Kidney tubule cell (primary cell): Measurements from ENCODE around the gene SMYD3.
"Not testable (repeated sequence)": the region's sequence is repeated elsewhere in the genome, so short reads cannot be mapped to it uniquely, and the experiment has no call there.

ENCODE experiments used
- DNase-seq: peaks from one replicate; pipeline ENCODE4 v3.0.0-alpha.2; 2018; ENCODE audit warnings: low spot score

SMYD3 gene

GRCh38 chr1:245952383-245953026, 554.6 kb downstream of the SMYD3 start:
- no peak for DNase-seq

DNA sequence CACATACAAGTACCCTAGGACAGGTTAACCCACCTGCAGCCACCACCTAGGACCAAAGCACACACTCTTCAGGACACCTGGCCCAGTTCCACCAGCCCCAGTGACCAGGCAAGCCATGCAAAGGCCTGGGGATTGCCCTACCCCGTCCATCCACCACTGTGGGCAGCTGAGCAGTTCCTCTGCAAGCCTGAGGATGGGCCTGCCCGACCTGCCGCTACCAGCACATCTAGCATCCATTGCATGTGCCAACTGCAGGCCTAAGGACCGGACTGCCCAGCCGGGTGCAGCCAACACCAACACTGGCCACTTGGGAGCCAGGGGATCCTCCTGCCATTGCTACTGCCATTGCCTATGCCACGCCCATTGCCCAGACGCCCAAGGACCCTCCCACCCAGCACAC, 558.3 kb downstream of the SMYD3 start:
- DNase-seq, result no peak

DNA sequence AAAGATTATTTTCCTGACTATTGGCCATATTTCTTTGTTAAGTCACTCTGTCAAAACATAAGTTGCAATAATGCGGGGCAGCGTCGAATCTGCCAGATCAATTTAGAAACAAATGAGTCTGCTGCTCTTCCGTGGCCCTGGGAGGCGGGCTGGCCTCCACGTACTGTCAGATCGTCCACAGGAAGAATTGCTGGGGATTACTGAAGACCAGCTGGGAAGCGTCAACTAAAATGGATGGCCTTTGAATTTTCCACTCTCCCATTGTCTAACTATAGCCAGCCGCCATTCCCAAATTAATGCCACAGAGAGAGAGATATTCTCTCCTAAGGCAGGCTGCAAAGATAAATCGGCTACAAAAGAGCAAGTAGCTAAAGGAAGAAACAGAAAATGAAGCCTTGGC, 560.2 kb downstream of the SMYD3 start:
- no peak for DNase-seq

- DNase-seq, result not testable (repeated sequence)
Observed at GRCh38 chr1:245945136-245945535, 561.9 kb downstream of the SMYD3 start.

DNA sequence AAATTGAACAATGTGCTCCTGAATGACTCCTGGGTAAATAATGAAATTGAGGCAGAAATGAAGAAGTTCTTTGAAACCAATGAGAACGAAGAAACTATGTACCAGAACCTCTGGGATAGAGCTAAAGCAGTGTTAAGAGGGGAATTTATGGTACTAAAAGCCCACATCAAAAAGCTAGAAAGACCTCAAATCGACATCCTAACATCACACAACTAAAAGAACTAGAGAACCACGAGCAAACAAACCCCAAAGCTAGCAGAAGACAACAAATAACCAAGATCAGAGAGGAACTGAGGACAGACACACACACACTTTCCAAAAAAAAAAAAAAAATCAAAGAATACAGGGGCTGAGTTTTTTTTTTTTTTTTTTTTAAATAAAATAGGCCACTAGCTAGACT, 564.2 kb downstream of the SMYD3 start:
- DNase-seq, result no peak

GRCh38 chr1:245941771-245942170, 565.3 kb downstream of the SMYD3 start:
- DNase-seq, result not testable (repeated sequence)

DNA sequence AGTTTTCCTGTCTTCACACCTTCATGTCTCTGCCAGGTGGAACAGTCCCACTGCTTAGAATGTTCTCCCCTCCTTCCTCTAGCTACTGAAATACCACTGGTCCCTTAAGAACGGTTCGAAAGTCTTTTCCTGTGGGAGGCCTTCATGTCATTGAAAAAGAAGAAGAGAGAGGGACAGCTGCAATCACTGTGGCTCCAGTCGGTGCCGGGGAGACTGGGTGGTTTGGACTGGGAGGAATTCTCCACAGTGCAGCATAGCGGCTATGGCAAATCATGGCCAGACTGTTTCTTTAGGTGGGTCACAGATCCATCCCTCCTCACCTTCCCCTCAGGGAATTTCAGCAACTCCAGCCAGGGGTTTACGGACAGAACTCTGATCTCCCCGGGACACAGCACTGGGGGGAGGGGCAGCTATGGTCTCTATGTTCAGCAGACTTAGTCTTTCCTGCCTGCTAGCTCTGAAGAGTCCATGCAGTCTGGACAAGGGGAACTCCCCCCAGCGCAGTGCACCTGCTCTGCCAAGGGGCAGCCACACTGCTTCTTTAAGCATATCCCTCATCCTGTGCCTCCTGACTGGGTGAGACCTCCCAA, 567.2 kb downstream of the SMYD3 start:
- DNase-seq, result no peak

DNA sequence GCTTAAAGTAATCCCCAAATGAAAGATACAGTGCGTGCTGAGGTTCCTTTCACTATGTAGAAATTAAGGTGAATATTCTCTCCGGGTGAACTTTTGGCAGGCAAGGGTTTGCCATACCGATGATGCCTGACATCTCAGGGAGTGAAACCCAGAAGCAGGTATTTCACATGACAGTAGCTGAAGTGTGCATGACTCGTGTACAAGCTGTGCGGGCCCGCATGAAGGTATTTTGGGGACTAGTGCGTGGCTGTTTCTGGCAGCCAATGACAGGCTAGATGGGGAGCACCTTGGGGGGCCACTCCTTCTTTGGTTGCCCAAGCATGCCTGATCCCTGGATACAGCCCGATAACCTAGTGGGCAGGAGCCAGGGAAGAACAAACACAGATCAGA, 569.0 kb downstream of the SMYD3 start:
- DNase-seq, result peak; percentile 2

DNA sequence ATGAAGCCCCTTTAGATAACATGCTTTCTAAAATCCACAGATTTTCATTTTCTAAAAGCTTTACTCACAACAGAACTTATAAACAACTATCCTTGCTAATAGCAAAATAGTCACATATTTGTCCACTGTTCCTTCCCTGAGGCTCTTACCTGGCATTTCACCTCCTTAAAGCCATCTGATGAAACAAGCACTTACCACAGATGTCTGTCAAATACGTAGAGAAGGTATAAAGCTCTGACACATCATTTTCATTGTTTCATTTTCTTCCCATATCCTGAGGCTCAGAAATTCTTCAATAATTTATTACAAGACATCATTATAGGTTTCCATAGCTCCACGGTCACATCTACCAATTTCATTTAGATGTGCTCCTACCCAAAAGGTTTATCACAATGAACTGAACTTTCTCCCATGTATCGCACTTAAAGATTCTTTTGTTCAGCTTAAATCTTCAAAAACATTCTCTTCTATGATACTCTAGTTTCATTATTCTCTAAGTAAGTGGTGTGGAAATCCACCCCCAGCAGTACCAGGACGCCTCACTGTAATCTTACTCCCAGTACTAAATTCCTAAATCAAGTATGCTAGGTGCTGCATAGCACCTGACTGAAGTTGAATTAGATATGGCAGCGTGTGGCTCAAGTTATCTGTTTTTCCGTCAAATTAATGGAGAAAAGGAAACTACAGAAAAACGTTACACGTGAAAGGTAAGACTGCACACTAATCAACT, 569.6 kb downstream of the SMYD3 start:
- DNase-seq, result no peak

GRCh38 chr1:245934409-245934808, 572.7 kb downstream of the SMYD3 start:
- DNase-seq, result no peak

DNA sequence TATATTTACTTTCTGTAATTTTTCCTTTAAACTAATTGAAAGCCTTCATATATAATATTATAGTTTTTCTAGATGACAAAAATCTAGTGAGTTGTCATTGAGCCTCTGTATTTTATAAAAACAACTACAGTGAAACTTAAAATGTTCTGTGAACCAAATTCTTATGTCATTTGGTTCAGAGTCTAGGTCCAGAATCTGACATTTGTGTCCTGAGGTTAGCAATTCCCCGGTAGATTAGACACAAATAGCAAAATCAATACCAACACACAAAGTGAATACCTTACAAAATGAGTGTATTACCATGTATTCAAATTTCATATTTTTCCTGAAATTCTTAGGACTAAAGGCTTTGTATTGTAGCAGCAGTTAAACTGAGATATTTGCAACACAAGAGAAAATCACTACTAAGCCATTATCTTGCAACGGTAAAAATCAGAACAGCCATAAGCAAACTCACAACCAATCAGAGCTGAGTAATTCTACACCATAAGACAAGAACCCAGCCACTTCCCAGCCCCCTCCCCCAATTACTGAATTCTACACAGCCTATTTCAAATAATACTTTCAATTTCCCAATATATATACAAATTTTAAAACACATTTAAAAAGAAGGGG, 573.5 kb downstream of the SMYD3 start:
- no peak for DNase-seq

GRCh38 chr1:245932302-245932972, 574.6 kb downstream of the SMYD3 start:
- DNase-seq, result no peak

GRCh38 chr1:245931450-245931849, 575.6 kb downstream of the SMYD3 start:
- DNase-seq, result no peak

DNA sequence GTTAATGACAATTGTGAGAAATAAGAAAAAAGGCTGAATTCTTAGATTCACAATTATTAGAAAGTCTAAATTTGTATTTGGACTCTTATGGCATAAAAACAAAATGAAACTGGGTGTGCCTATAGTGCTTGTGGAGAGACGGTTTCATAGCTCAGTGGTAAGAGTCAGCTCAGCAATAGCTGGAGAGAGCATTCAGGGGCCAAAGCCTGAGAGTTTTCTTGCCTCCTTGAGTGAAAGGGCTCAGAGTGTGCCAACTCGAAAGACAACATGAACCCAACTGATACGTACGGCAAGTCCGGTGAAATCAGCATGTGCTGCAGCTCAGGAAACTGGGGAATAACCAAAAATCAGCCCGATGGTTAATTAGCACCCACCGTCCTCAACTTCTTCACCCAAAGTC, 577.9 kb downstream of the SMYD3 start:
- DNase-seq, result no peak

DNA sequence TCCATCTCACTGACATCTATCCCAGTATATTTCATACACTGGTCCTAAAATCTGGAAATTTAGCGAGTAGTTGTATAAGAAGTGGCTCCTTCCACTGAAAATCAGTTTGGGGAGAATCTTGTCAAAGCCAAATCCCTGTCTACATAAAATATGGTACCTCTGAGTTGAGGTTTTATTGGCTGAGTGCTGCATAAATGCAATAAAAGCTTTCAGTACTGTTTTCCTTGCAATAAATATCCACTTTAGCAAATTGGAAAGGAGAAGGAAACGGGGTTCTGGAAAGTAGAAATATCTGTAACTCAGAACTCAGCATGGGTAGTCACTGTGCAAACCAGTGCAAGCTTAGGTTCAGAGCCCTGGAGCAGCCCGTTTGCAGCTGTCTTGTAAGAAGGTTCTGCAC, 580.2 kb downstream of the SMYD3 start:
- DNase-seq, result no peak

- no peak for DNase-seq
Observed at GRCh38 chr1:245923215-245923614, 583.9 kb downstream of the SMYD3 start.

- no peak for DNase-seq
Observed at GRCh38 chr1:245921417-245921816, 585.7 kb downstream of the SMYD3 start.

- no peak for DNase-seq
Observed at GRCh38 chr1:245917403-245917802, 589.7 kb downstream of the SMYD3 start.

DNA sequence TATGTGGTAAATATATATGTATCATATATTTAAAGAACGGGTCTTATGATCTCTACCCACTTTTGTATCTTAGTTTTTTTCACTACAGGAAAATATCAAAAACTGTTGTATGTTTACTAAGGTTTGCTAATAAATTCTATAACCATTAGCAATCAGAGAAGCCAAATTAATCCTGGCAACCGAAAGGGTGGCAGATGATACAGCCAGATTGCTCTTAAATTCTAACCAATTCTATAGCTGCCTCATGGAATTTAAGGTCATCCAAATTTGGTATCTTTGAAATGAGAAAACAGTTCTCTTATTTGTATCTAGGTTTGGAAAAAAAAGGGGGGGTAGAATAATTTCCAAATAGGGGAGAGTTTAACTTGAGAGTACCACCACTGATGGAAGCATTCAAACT, 591.2 kb downstream of the SMYD3 start:
- no peak for DNase-seq

DNA sequence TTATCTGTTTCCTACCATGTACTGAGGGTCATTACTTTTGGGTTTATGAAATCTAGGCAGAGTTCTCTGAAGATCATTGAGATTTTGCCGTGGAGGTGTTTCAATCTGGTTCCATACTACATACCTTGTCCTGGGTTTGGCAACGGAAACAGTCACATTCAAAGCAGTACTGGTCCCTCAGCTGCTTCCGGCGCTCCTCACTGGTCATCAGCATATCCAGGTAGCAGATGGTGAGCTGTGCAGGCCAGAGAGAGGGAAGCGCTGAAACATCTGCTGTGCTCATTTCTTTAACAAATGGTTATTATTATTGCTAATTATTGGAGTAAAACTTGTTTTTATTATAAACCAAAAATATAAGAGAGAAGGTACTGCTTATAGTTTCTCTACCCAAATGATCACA, 591.7 kb downstream of the SMYD3 start:
- DNase-seq, result no peak

DNA sequence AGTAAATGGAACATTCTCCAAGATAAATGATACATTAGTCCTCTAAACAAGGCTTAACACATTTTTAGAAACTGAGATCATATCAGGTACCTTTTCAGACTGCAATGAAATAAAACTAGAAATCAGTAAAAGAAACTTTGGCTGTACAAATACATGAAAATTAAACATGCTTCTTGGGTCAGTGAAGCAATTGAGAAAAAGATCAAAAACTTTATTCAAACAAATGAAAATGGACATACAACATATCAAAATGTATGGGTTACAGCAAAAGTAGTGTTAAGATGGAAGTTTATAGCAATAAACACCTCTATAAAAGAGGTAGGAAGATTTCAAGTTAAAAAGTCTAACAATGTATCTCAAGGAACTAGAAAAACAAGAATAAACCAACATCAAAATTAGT, 598.5 kb downstream of the SMYD3 start:
- no peak for DNase-seq

DNA sequence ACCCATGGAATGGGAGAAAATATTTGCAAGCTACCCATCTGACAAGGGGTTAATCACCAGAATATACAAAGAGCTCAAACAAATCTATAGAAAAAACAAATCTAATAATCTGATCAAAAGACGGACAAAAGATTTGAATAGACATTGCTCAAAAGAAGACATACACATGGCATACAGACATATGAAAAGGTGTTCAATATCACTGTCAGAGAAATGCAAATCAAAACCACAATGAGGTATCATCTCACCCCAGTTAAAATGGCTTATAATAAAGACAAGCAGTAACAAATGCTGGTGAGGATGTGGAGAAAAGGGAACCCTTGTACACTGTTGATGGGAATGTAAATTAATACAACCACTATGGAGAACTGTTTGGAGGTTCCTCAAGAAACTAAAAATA, 600.9 kb downstream of the SMYD3 start:
- DNase-seq, result no peak

GRCh38 chr1:245903851-245904250, 603.2 kb downstream of the SMYD3 start:
- no peak for DNase-seq
